Superior temporal gyrus (tissue), 1 donor: Measurements from ENCODE around the gene CENPL.
"Not testable (repeated sequence)": the region's sequence is repeated elsewhere in the genome, so short reads cannot be mapped to it uniquely, and the experiment has no call there.

Experiments used
- DNase-seq: peaks from one replicate; pipeline ENCODE4 v3.0.0-alpha.2; 2016; ENCODE audit errors: extremely low spot score

The CENPL gene

DNA sequence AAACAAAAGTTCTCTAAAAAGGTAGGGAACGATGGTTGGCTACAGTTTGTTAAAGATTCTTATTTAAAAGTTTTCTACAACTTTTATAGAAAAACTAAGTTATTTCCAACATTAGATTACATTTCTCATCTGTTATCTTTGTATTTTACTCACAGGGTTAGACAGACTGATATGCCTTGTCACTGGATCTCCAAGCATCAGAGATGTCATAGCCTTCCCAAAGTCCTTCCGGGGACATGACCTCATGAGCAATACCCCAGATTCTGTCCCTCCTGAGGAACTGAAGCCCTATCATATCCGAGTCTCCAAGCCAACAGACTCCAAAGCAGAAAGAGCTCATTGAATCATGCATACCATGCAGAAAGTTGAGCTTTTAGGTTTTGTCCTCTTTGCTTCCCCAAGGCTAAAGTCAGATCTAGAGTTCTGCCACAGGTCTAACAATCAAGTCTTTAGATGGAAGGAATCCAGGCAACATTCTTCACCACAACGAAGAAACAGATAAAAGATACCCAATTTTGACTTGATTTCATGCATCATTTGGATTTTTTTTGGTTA, 32.8 kb upstream of the CENPL start:
- DNase-seq: no peak

DNA sequence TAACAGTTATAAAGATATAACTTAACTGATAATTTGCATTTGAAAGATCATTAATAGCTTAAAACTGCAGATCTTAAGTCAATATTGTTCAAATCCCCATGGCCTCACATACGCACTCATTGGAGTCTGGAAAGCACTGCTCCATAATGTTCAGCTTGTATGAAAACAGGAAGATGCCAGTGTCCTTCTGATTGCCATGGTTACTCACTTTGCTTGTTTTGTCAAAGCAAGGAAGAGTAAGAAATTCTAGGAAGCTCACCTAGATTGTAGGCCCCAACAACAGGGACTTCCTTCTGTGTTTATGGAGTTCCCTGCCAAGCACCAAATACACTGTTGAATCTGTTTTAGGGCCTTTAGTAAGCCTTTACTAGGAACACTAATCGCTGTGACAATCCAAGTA, 32.2 kb upstream of the CENPL start:
- DNase-seq: no peak

DNA sequence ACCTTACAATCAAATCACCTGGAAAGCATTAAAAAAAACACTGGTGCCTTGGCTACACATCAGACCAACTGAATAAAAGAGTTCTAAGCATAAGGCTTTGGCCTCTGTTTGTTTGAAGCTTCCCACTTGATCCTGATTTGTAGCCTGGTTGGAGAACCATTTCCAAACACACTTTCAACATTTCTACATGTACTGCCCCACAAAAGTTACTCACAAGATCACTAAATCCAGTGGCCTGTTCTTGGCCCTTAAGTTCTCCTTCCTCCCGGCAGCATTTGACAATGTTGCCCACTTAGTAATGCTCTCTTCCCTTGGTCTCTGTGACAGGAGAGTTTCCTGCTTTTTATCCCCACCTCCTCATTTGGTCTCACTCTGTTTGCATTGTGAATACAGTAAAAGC, 31.3 kb upstream of the CENPL start:
- no peak for DNase-seq

DNA sequence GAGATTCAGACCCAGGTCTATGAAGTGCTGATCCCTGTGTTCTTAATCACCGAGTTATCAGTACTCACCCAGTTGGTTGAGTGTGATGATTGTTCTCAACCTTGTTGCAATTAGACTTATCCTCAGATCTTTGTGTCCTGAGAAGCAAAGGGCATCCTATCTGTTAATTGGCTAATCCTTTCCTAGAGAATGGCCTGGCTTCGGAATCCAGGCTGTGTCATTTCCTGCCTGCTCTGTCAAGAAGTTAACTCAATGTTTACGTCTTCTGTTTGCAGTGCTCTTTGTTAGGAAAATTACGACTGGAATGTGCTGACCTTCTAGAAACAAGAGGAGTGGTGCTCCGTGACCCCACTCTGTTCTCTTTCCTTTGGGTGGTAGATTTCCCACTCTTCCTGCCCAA, 28.4 kb upstream of the CENPL start:
- DNase-seq: no peak

DNA sequence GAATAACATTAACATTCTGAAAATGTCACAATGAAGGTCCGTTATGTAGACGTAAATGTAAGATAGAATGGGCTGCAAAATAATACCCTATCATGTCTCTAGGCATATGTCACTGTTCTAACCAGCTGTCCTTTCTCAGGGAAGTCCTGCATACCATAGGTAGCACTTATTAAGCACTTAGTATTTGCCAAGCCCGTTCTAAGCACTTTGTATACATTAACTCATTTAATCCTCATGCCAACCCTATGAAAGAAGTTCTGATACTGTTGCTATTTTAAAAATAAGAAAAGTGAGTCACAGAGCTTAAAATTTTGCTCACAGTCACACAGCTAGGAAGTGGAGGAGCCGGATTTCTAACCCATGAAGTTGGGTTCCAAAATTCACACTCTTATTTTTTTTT, 27.4 kb upstream of the CENPL start:
- DNase-seq: no peak

DNA sequence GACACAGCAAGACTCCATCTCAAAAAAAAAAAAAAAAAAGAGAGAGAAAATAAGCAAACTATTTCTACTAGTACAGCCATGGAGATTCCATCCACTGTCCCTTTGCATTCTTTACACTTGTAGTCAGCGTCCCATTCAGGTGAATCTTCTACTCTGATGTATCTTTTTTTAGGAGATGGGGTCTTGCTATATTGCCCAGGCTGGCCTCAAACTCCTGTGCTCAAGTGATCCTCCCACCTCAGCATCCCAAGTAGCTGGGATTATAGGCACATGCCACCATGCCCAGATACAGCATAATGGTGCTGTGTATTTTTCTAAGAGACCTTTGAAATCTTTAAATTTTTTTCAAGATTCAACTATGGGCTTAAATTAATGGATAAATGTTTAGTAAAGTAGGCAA, 8.1 kb upstream of the CENPL start:
- no peak for DNase-seq

DNA sequence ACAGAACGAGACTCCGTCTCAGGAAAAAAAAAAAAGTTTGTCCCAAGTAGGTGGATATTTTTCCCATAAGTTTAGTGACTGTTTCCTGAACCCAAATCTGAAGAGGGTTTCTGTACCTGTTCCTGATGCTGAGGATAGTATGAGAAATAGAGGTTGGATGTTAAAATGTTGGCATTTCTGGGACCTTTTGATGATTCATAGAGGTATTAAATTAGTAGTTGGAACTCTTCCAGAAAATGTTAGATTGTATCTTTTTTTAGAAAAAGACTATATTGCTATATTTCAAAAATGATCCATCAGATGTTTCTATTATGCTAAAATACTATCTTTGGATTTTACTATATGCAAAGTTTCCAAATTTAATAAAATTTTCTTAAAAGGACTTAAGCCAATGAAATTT, 2.9 kb upstream of the CENPL start:
- DNase-seq: no peak

DNA sequence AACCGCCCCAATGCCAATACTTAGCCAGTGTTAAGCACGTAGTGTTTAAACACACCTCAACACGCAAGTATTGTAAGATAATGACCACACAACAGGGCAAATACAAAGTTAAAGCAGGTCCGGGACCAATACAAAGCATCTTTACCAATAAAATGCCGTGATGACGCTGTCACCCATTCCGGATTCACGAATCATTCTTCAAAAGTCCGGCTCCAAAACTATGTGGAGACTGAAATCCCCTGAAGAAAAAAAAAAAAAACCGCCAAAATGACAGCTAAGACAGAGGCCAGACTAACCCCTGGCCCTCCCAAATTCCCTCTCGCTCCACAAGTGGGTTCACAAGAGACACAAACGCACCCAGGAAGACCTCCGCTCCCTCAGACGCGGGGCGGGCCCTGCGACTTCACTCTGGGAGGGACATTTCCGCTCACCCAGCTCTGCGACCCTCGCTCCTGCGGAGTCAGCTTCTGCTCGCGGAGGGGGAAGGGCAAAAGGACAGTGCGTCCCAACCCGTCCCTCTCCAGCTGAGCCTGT, 835 bp downstream of the CENPL start:
- no peak for DNase-seq

DNA sequence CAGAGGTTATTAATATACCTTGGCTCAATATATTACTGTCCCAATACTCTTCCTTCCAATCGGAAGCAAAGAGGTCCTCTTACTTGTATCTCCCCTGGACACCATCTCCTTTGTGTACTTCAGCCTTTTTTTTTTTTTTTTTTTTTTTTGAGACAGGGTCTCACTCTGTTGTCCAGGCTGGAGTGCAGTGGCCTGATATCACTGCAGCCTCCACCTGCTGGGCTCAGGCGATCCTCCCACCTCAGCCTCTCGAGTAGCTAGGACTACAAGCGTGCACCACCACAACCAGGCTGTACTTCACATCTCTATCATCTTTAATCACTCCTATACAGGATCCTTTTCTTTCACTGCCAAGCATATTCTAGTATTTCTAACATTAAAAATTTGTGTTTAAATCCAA, 3.0 kb downstream of the CENPL start:
- no peak for DNase-seq

DNA sequence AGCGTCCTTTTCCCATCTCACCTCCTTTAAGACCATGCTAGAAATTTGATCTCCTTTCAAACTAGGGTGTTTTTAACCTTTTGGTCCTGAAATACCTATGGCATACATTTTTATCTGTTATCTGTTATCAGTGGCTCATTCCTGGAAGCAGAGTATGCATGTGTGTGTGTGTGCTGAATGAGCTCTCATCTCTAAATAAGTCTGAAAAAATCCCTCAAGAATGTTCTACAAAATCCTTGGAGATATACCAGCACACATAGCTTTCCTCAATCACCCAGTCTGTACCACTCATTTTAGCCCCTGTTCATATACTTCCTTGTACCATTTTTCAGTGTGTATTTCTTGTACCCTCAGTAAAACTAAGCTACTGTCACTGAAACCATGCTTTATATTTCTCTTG, 6.2 kb downstream of the CENPL start:
- DNase-seq: no peak

DNA sequence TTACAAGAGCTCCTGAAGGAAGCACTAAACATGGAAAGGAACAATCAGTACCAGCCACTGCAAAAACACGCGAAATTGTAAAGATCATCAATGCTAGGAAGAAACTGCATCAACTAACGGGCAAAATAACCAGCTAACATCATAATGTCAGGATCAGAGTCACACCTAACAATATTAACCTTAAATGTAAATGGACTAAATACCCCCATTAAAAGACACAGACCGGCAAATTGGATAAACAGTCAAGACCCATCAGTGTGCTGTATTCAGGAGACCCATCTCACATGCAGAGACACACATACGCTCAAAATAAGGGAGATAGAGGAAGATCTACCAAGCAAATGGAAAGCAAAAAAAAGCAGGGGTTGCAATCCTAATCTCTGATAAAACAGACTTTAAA, 11.0 kb downstream of the CENPL start:
- not testable (repeated sequence) for DNase-seq

DNA sequence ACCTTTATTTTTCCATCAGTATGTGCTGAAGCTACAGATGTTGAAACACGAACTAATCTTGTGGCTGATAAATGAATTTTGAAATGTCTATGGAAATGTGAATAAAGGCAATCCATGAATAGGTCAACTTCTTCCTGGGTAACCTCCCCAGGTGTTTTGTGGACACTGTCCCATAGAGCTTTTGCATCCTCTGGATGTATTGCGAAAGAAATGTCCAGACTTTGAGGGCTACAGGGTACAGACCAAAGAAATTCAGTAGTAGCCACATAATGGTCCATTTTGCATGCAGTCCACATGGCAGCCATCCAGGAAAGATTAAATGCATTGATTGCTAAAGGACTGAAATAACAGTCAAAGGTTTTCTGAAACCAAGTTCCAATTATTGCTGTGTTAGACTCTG, 21.7 kb downstream of the CENPL start:
- DNase-seq: no peak

DNA sequence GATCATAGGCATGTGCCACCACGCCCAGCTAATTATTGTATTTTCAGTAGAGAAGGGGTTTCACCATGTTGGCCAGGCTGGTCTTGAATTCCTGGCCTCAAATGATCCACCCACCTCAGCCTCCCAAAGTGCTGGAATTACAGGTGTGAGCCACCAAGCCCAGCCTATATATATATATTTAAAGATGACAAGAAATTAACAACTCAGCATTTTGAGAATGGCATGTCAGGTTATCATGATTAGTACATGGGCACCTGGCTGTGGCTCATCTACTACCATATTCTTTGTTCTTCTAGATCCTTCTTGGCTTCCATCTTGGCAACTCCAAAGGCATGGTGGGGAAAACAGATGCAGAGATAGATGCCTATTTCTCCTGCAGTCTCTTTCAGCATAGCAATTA, 24.7 kb downstream of the CENPL start:
- not testable (repeated sequence) for DNase-seq

DNA sequence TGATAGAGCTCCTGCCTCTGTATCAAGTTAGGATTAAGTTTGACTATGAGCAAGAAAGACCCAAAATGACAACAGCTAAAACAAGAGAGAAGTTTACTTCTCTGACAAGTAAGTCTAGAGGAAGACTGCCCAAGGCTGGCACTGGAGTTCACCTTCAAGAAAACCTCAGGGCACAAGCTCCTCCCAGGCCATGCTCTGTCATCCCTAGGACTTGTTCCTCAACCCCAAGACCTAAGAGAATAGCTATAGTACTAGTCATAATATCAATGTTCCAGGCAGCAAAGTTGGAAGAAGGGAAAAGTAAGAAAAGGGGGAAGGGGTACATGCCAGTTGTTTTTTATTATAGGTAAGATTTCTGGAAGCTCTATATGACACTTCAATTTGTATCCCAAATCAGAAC, 26.6 kb downstream of the CENPL start:
- no peak for DNase-seq

DNA sequence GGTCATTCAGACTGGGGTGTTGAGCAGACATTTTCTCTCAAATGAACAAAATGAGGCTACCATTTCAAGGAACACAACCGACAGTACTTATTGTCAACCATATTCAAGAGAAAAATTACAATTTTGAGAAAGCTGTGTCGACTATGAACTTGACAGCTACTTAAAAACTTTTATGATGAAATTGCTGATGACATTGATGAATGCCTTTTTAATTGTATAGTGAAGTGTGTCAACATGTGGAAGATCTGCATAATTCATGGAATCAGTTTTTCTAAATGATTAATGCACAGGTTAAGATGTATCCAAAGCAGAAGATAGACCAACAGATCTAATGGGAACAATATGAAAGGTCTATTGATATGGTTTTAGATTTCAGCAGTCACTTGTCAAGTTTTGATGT, 34.8 kb downstream of the CENPL start:
- no peak for DNase-seq

DNA sequence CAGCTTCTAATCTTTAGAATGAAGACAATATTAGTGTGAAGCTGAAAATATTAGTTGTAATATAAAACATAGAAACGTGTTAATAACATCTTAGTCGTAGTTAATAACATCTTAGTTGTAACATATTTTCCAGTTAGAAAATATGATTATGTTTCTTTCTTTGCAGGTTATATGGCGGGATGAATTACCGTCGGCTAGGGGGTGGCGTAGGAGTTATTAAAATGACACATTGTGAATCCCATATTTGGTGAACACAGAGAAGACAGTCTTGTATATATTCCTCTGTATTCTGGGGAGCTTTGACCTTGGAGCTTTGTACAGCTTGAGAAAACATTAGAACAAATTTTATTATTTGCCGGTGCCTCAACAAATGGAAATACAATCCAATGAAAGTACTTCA, 39.7 kb downstream of the CENPL start:
- no peak for DNase-seq

DNA sequence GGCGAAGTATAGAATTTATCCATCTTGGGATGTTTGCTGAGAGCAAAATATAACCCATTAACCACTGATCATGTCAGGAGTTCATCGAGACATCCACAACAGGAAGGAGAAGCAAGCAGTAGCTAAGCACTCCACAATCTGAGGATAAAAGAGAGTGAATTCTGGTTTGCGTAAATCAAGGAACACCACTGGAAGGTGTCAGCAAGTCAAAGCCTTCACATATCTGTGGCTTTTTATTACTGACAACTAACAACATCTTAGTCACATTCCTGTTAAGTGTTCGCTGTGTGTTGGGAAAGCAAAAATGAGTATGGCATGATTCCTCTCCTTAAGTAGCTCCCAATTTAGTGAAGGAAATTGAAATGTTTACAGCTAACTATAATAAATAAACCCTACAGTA, 44.7 kb downstream of the CENPL start:
- no peak for DNase-seq

DNA sequence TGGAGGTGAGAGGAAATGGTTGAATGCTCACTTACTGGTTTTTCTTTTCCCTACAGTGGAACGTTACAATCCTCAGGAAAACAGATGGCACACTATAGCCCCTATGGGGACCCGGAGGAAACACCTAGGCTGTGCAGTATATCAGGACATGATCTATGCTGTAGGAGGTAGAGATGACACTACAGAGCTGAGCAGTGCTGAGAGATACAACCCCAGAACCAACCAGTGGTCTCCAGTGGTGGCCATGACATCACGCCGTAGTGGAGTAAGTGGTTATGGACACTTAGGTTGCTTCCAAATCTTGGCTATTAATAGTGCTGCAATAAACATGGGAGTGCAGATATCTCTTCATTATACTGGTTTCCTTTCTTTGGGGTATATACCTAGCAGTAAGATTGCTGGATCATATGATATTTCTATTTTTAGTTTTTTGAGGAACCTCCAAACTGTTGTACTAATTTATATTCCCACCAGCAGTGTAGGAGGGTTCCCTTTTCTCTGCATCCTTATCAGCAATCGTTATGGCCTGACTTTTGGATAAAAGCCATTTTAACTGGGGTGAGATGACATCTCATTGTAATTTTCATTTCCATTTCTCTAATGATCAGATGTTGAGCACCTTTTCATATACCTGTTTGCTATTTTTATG, 49.0 kb downstream of the CENPL start:
- DNase-seq: no peak

DNA sequence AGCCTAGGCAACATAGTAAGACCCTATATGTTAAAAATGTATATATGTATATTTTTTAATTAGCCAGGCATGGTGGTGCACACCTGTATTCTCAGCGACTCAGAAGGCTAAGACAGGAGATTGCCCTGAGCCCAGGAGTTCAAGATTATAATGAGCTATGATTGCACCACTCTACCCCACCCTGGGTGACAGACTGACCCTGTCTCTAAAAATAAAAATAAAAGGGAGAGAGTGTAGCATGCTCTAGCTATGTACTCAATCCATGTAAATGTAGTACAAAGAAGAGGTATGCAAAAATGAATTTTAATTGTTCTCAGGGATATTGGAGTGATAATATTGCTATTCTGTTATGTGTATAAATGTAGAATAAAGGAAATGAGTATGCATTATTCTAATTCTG, 53.1 kb downstream of the CENPL start:
- no peak for DNase-seq

DNA sequence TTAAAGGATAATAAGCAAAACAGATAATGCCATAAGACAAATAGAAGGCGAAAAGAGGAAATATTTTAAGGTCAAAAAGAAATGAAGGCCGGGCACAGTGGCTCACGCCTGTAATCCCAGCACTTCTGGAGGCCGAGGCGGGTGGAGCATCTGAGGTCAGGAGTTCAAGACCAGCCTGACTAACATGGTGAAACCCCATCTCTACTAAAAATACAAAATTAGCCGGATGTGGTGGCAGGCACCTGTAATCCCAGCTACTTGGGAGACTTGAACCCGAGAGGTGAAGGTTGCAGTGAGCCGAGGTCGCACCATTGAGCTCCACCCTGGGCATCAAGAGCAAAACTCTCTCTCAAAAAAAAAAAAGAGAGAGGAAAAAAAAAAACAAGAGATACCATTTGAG, 54.4 kb downstream of the CENPL start:
- DNase-seq: not testable (repeated sequence)

DNA sequence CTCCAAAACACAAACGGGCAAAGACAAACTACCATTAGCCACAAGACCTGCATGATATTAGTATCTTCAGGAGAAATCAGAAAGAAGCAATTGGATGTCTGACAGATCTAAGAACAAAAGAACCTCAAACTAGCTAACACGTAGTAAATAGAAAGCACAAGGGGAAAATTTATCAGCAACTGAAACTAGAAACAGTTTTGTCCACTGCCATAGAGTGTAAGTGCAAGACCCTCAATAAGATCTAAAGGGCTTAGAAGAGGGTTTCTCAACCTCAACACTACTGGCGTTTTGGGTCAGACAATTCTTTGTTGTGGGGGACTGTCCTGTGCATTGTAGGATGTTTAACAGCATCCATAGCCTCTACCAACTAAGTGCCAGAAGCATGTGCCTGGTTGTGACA, 55.9 kb downstream of the CENPL start:
- DNase-seq: no peak

DNA sequence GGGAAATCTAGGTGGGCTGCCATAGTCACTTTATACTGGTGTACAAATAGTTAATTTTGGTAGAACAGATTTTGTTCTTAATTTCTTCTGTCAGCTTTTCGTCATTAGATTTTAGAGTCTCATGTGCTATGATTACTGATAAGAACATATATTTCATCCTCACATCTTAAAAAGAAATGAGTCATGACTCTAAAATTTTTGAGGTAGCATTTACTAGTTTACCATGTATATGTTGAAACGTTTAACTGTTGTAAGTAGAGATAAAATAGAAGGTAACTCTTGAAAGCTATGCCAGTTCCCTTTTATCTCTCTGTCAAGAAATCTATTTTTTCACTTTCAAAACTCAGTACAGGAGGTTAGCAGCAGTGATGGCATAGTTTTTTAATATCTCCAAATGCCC, 56.5 kb downstream of the CENPL start:
- DNase-seq: no peak

DNA sequence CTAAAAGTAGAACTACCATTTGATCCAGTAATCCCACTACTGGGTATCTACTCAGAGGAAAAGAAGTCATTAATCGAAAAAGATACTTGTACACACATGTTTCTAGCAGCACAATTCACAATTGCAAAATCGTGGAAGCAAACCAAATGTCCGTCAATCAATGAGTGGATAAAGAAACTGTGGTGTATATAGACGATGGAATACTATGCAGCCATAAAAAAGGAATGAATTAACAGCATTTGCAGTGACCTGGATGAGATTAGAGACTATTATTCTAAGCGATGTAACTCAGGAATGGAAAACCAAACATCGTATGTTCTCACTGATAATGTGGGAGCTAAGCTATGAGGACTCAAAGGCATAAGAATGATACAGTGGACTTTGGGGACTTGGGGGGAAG, 60.4 kb downstream of the CENPL start:
- DNase-seq: not testable (repeated sequence)

DNA sequence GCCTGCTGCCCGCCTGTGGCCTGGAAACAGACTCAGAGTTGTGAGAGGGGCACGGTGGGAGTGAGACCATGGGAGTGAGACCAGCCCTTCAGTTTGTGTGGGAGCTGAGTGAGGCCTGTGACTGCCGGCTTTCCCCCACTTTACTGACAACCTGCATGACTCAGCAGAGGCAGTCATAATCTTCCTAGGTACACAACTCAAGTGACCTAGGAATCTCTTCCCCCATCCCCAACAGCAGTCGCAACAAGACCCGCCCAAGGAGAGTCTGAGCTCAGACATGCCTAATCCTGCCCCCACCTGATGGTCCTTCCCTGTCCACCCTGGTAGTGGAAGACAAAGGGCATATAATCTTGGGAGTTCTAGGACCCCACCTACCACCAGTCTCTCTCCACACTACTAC, 65.7 kb downstream of the CENPL start:
- no peak for DNase-seq
